Ishikawa (cell line): ENCODE data around the gene FAM135A.

Experiments
- CEBPB ChIP-seq: IDR thresholded peaks from 2 replicates; pipeline ENCODE4 v1.6.1; 2012
- CREB1 ChIP-seq: IDR thresholded peaks from 2 replicates; pipeline ENCODE4 v1.6.1; 2012; ENCODE audit warnings: low read depth
- EP300 ChIP-seq: IDR thresholded peaks from 2 replicates; pipeline ENCODE4 v1.6.1; 2012; ENCODE audit warnings: borderline replicate concordance
- FOXM1 ChIP-seq: IDR thresholded peaks from 2 replicates; pipeline ENCODE4 v1.6.1; 2012; ENCODE audit warnings: low read depth, borderline replicate concordance
- MAX ChIP-seq: IDR thresholded peaks from 2 replicates; pipeline ENCODE4 v1.6.1; 2012
- RAD21 ChIP-seq: IDR thresholded peaks from 2 replicates; pipeline ENCODE4 v1.6.1; 2012; ENCODE audit warnings: low read depth
- REST ChIP-seq: IDR thresholded peaks from 2 replicates; pipeline ENCODE4 v1.6.1; 2012; ENCODE audit warnings: low read depth, mild to moderate bottlenecking
- TAF1 ChIP-seq: IDR thresholded peaks from 2 replicates; pipeline ENCODE4 v1.6.1; 2012; ENCODE audit warnings: low read depth, mild to moderate bottlenecking
- TCF12 ChIP-seq: IDR thresholded peaks from 2 replicates; pipeline ENCODE4 v1.6.1; 2012; ENCODE audit warnings: low read depth
- USF1 ChIP-seq: IDR thresholded peaks from 2 replicates; pipeline ENCODE4 v1.6.1; 2012
- YY1 ChIP-seq: IDR thresholded peaks from 2 replicates; pipeline ENCODE4 v1.6.1; 2012; ENCODE audit warnings: low read depth
- ZBTB7A ChIP-seq: IDR thresholded peaks from 2 replicates; pipeline ENCODE4 v1.6.1; 2012; ENCODE audit warnings: low read depth

- TF ChIP-seq TCF12 = no peak
- TF ChIP-seq RAD21 = no peak
- TF ChIP-seq CREB1 = no peak
- TF ChIP-seq FOXM1 = no peak
- TF ChIP-seq TAF1 = no peak
- no peak for TF ChIP-seq ZBTB7A
- TF ChIP-seq REST = no peak
- TF ChIP-seq MAX = peak; percentile 67
- no peak for TF ChIP-seq EP300
- no peak for TF ChIP-seq USF1
- TF ChIP-seq YY1 = no peak
- TF ChIP-seq CEBPB = no peak
Observed at GRCh38 chr6:70413992-70414494, 735 bp downstream of the FAM135A start.
